Astrocyte of the spinal cord (primary cell): Measurements from ENCODE around the gene L3MBTL4.

Experiments used
- DNase-seq: peaks from one replicate; pipeline ENCODE4 v3.0.0; 2011; ENCODE audit warnings: low read depth, low spot score
- H3K4me3 ChIP-seq: 2 replicates; pipeline ENCODE4 v1.5.1; 2011; ENCODE audit warnings: low read depth, mild to moderate bottlenecking, low read length, moderate library complexity
- CTCF ChIP-seq: IDR thresholded peaks from 2 replicates; pipeline ENCODE4 v1.5.1; 2012; ENCODE audit warnings: low read depth, mild to moderate bottlenecking, low read length, inconsistent platforms
- in situ Hi-C: cut with HindIII; loops from 2 replicates; pipeline ENCODE4 v1.10.0; 2017; ENCODE audit warnings: low sequenced_read_pairs

Gene L3MBTL4

GRCh38 chr18:5992381-5992780 lies 422.3 kb downstream of the L3MBTL4 start:
- DNase-seq, result no peak
- in situ Hi-C loops, result no loop called here
- no peak for TF ChIP-seq CTCF
- no peak overlapping the region for H3K4me3 ChIP-seq

GRCh38 chr18:5987249-5987648 lies 427.5 kb downstream of the L3MBTL4 start:
- no peak overlapping the region for H3K4me3 ChIP-seq
- in situ Hi-C loops, result no loop called here
- DNase-seq, result no peak
- no peak for TF ChIP-seq CTCF

- DNase-seq, result no peak
- in situ Hi-C loops, result no loop called here
- no peak for TF ChIP-seq CTCF
- H3K4me3 ChIP-seq, result no peak overlapping the region
Observed at GRCh38 chr18:5986257-5986931, 428.3 kb downstream of the L3MBTL4 start.

- TF ChIP-seq CTCF, result no peak
Observed at GRCh38 chr18:5984245-5984644, 430.5 kb downstream of the L3MBTL4 start.

GRCh38 chr18:5983488-5983887 lies 431.2 kb downstream of the L3MBTL4 start:
- in situ Hi-C loops, result no loop called here
- H3K4me3 ChIP-seq, result no peak overlapping the region
- no peak for TF ChIP-seq CTCF
- DNase-seq, result no peak

More at GRCh38 chr18:5984245-5984644, 430.5 kb downstream of the L3MBTL4 start:
- no peak overlapping the region for H3K4me3 ChIP-seq
- DNase-seq, result no peak
- in situ Hi-C loops, result no loop called here

- no peak for TF ChIP-seq CTCF
- H3K4me3 ChIP-seq, result no peak overlapping the region
- in situ Hi-C loops, result no loop called here
- DNase-seq, result no peak
Observed at GRCh38 chr18:5982332-5982731, 432.4 kb downstream of the L3MBTL4 start.

GRCh38 chr18:5980721-5981120 lies 434.0 kb downstream of the L3MBTL4 start:
- in situ Hi-C loops, result no loop called here
- no peak for TF ChIP-seq CTCF
- H3K4me3 ChIP-seq, result no peak overlapping the region
- DNase-seq, result no peak
